ENCODE measurements around the gene C10orf67. TPM values are rescaled to one million over a fixed set of nuclear protein-coding genes. Genes with fewer than 3 reads are reported as not detected.

The C10orf67 gene
- total RNA-seq, 1 donor from 2014 or later: 0.17 TPM

- DNase-seq (ENCODE audit: extremely low spot score, unreplicated experiment): no peak
- Mint-ChIP-seq H3K27me3 (peaks cover 90% of the 10 kb centered on the region), H3K27ac (no peak overlapping the region), H3K4me3 (no peak overlapping the region), H3K9me3 (no peaks in the 10 kb centered on the region), H3K4me1 (ENCODE audit: unreplicated experiment) (no peaks in the 10 kb centered on the region), H3K36me3 (no peaks in the 10 kb centered on the region)
- TF ChIP-seq CTCF (conservative IDR thresholded peaks at IDR 0.05): no peak
Observed at GRCh38 chr10:23197416-23197861, 147.2 kb downstream of the C10orf67 start.

GRCh38 chr10:23196915-23197314, 147.7 kb downstream of the C10orf67 start:
- H3K27me3 Mint-ChIP-seq: peaks cover 87% of the 10 kb centered on the region
- no peak overlapping the region for H3K4me3 Mint-ChIP-seq
- DNase-seq (ENCODE audit: extremely low spot score, unreplicated experiment): no peak
- H3K36me3 Mint-ChIP-seq: no peaks in the 10 kb centered on the region
- H3K9me3 Mint-ChIP-seq: no peaks in the 10 kb centered on the region
- no peak for TF ChIP-seq CTCF (conservative IDR thresholded peaks at IDR 0.05)
- no peak overlapping the region for H3K27ac Mint-ChIP-seq
- no peaks in the 10 kb centered on the region for H3K4me1 Mint-ChIP-seq (ENCODE audit: unreplicated experiment)

GRCh38 chr10:23195846-23196600, 148.6 kb downstream of the C10orf67 start:
- Mint-ChIP-seq H3K4me3 (no peak overlapping the region), H3K27ac (no peak overlapping the region)
- no peak for TF ChIP-seq CTCF (conservative IDR thresholded peaks at IDR 0.05)

GRCh38 chr10:23194966-23195845, 149.4 kb downstream of the C10orf67 start:
- no peak overlapping the region for H3K4me3 Mint-ChIP-seq
- H3K4me1 Mint-ChIP-seq (ENCODE audit: unreplicated experiment): peaks cover 3% of the 10 kb centered on the region
- peaks cover 85% of the 10 kb centered on the region for H3K27me3 Mint-ChIP-seq
- no peaks in the 10 kb centered on the region for H3K9me3 Mint-ChIP-seq
- no peak for TF ChIP-seq CTCF (conservative IDR thresholded peaks at IDR 0.05)
- H3K36me3 Mint-ChIP-seq: no peaks in the 10 kb centered on the region
- no peak for DNase-seq (ENCODE audit: extremely low spot score, unreplicated experiment)
- H3K27ac Mint-ChIP-seq: no peak overlapping the region

More at GRCh38 chr10:23195846-23196600, 148.6 kb downstream of the C10orf67 start:
- no peaks in the 10 kb centered on the region for H3K36me3 Mint-ChIP-seq
- no peaks in the 10 kb centered on the region for H3K9me3 Mint-ChIP-seq
- H3K27me3 Mint-ChIP-seq: peaks cover 85% of the 10 kb centered on the region
- peaks cover 2% of the 10 kb centered on the region for H3K4me1 Mint-ChIP-seq (ENCODE audit: unreplicated experiment)
- no peak for DNase-seq (ENCODE audit: extremely low spot score, unreplicated experiment)

GRCh38 chr10:23194471-23194965, 150.1 kb downstream of the C10orf67 start:
- H3K36me3 Mint-ChIP-seq: no peaks in the 10 kb centered on the region
- no peak for DNase-seq (ENCODE audit: extremely low spot score, unreplicated experiment)
- no peak overlapping the region for H3K27ac Mint-ChIP-seq
- no peak overlapping the region for H3K4me3 Mint-ChIP-seq
- H3K9me3 Mint-ChIP-seq: no peaks in the 10 kb centered on the region
- TF ChIP-seq CTCF (conservative IDR thresholded peaks at IDR 0.05): no peak
- H3K27me3 Mint-ChIP-seq: peaks cover 85% of the 10 kb centered on the region
- peaks cover 3% of the 10 kb centered on the region for H3K4me1 Mint-ChIP-seq (ENCODE audit: unreplicated experiment)
